Muscle of leg (tissue), 16 donors: ENCODE results near the gene FAM107B. TPM values are rescaled to one million over a fixed set of nuclear protein-coding genes. Genes with fewer than 3 reads are reported as not detected.
A peak's percentile ranks its signal among the peaks of the same experiment; 100 is the strongest.
"Not testable (repeated sequence)": the region's sequence is repeated elsewhere in the genome, so short reads cannot be mapped to it uniquely, and the experiment has no call there.

Source experiments
- DNase-seq: peaks from one replicate; pipeline ENCODE4 v3.0.0; 2013
- H3K27ac ChIP-seq: one replicate; pipeline ENCODE4 v1.5.1; 2013; ENCODE audit warnings: mild to moderate bottlenecking, low read length, control low read depth
- H3K27me3 ChIP-seq: one replicate; pipeline ENCODE4 v1.6.1; 2013; ENCODE audit warnings: low read length; ENCODE audit not compliant: control insufficient read depth, insufficient read depth
- H3K36me3 ChIP-seq: one replicate; pipeline ENCODE4 v1.6.1; 2013; ENCODE audit warnings: low read length; ENCODE audit not compliant: control insufficient read depth, insufficient read depth
- H3K4me1 ChIP-seq: one replicate; pipeline ENCODE4 v1.6.1; 2013; ENCODE audit warnings: low read length; ENCODE audit not compliant: control insufficient read depth, insufficient read depth
- H3K4me3 ChIP-seq: one replicate; pipeline ENCODE4 v1.5.1; 2013; ENCODE audit warnings: low read length, control low read depth
- H3K9me3 ChIP-seq: replicated peaks from 2 replicates; pipeline ENCODE4 v1.6.1; 2013; ENCODE audit warnings: low read depth, low read length; ENCODE audit not compliant: control insufficient read depth
- WGBS: methylation state at CpG from one replicate; pipeline ENCODE4 v1.1.5; 2013; ENCODE audit warnings: missing lambda C conversion rate; ENCODE audit not compliant: insufficient coverage; 5-methylcytosine and 5-hydroxymethylcytosine counted together
- long read RNA-seq, 11 donors: transcript quantifications; one replicate each; lab custom pipeline, GENCODE V29; 2026
- polyA plus RNA-seq, 8 donors: library from polyadenylated mRNA; unstranded; fragments of 120-200 nt; gene quantifications; one replicate each; pipeline versions ENCODE4 v1.2.1 to v1.2.3, GENCODE V29; 2013; ENCODE audit warnings: inconsistent platforms in 1 of 8, low replicate concordance in 1 of 8; ENCODE audit not compliant: insufficient read length in 8 of 8, insufficient read depth in 1 of 8
- total RNA-seq: library from RNA; stranded (reverse); fragments of 120-200 nt; gene quantifications from one replicate; pipeline ENCODE4 v1.2.4, GENCODE V29; 2013

FAM107B gene
- 15.1 TPM for total RNA-seq
- polyA plus RNA-seq, result 10 to 100 TPM; 13.5 to 32.4 (median 18.8) TPM
- long read RNA-seq, donor 1, partial matches to known transcripts, result 0 of 4 reads
- long read RNA-seq, donor 1, other reads (novel, unspliced or antisense), result 0 of 4 reads
- long read RNA-seq, donor 2, partial matches to known transcripts, result 0 of 1 reads
- long read RNA-seq, donor 2, other reads (novel, unspliced or antisense), result 0 of 1 reads
- long read RNA-seq, donor 3, transcript FAM107B-211 (4 exons, 2,633 nt), result major isoform, 7 of 7 reads
- long read RNA-seq, donor 3, partial matches to known transcripts, result 0 of 7 reads
- long read RNA-seq, donor 3, other reads (novel, unspliced or antisense), result 0 of 7 reads
- long read RNA-seq, donor 4, partial matches to known transcripts, result 0 of 1 reads
- long read RNA-seq, donor 4, other reads (novel, unspliced or antisense), result 0 of 1 reads
- long read RNA-seq, donor 5, transcript FAM107B-211 (4 exons, 2,633 nt), result major isoform, 11 of 16 reads
- long read RNA-seq, donor 5, partial matches to known transcripts, result 0 of 16 reads
- long read RNA-seq, donor 5, other reads (novel, unspliced or antisense), result 0 of 16 reads
- long read RNA-seq, donor 6, partial matches to known transcripts, result 0 of 4 reads
- long read RNA-seq, donor 6, other reads (novel, unspliced or antisense), result 0 of 4 reads
- long read RNA-seq, donor 7, transcript FAM107B-205 (5 exons, 2,374 nt), result major isoform, 5 of 9 reads
- long read RNA-seq, donor 7, partial matches to known transcripts, result 0 of 9 reads
- long read RNA-seq, donor 7, other reads (novel, unspliced or antisense), result 0 of 9 reads
- long read RNA-seq, donor 8, transcript FAM107B-211 (4 exons, 2,633 nt), result major isoform, 6 of 8 reads
- long read RNA-seq, donor 8, partial matches to known transcripts, result 0 of 8 reads
- long read RNA-seq, donor 8, other reads (novel, unspliced or antisense), result 0 of 8 reads
- long read RNA-seq, donor 9, partial matches to known transcripts, result 0 of 3 reads
- long read RNA-seq, donor 9, other reads (novel, unspliced or antisense), result 0 of 3 reads
- long read RNA-seq, donor 10, transcript FAM107B-211 (4 exons, 2,633 nt), result major isoform, 5 of 8 reads
- long read RNA-seq, donor 10, partial matches to known transcripts, result 0 of 8 reads
- long read RNA-seq, donor 10, other reads (novel, unspliced or antisense), result 0 of 8 reads
- long read RNA-seq, donor 11, partial matches to known transcripts, result 0 of 4 reads
- long read RNA-seq, donor 11, other reads (novel, unspliced or antisense), result 0 of 4 reads

GRCh38 chr10:14774797-14775196 lies at the start of gene FAM107B:
FAM107B (minus strand) TSS chr10:14774897; CDS start chr10:14774663, 234 bp downstream.
- Histone ChIP-seq H3K27me3 (peaks cover 2% of the 10 kb centered on the region), H3K9me3 (no peaks in the 10 kb centered on the region), H3K27ac (no peak within 1 kb of the TSS), H3K4me3 (no peak within 1 kb of the TSS), H3K4me1 (no peaks in the 10 kb centered on the region), H3K36me3 (no peaks in the 10 kb centered on the region)
- 89% methylated on average over 6 of the region's 8 CpGs for WGBS
- DNase-seq, result no peak

- Histone ChIP-seq H3K9me3 (no peaks in the 10 kb centered on the region), H3K4me1 (no peaks in the 10 kb centered on the region), H3K27me3 (no peaks in the 10 kb centered on the region), H3K27ac (no peak overlapping the region), H3K36me3 (no peaks in the 10 kb centered on the region), H3K4me3 (no peak overlapping the region)
- DNase-seq, result no peak
- 85% methylated on average over 2 of the region's 3 CpGs for WGBS
These were observed 49.3 kb upstream of the FAM107B start for GRCh38 chr10:14823966-14824365.

- H3K9me3 ChIP-seq, result no peaks in the 10 kb centered on the region
- no peak overlapping the region for H3K27ac ChIP-seq
- H3K27me3 ChIP-seq, result no peaks in the 10 kb centered on the region
- no peaks in the 10 kb centered on the region for H3K4me1 ChIP-seq
- 100% methylated on average over 1 of the region's 3 CpGs for WGBS
- no peaks in the 10 kb centered on the region for H3K36me3 ChIP-seq
- no peak overlapping the region for H3K4me3 ChIP-seq
- peak; percentile 50 for DNase-seq
These were observed 48.4 kb upstream of the FAM107B start for GRCh38 chr10:14822879-14823755.

- Histone ChIP-seq H3K4me3 (no peak overlapping the region), H3K36me3 (no peaks in the 10 kb centered on the region), H3K9me3 (no peaks in the 10 kb centered on the region), H3K27me3 (no peaks in the 10 kb centered on the region), H3K4me1 (no peaks in the 10 kb centered on the region), H3K27ac (no peak overlapping the region)
- no peak for DNase-seq
- WGBS, result 74% methylated on average over 2 of the region's 6 CpGs
These were observed 47.1 kb upstream of the FAM107B start for GRCh38 chr10:14821635-14822375.

- Histone ChIP-seq H3K9me3 (no peaks in the 10 kb centered on the region), H3K27me3 (no peaks in the 10 kb centered on the region), H3K4me1 (no peaks in the 10 kb centered on the region), H3K36me3 (no peaks in the 10 kb centered on the region), H3K27ac (no peak overlapping the region), H3K4me3 (no peak overlapping the region)
- no peak for DNase-seq
- 65% methylated on average over 2 of the region's 5 CpGs for WGBS
These were observed 46.1 kb upstream of the FAM107B start for GRCh38 chr10:14820775-14821154.

GRCh38 chr10:14820010-14820774 lies 45.5 kb upstream of the FAM107B start:
- no peaks in the 10 kb centered on the region for H3K4me1 ChIP-seq
- peak; percentile 29 for DNase-seq
- H3K4me3 ChIP-seq, result no peak overlapping the region
- no peaks in the 10 kb centered on the region for H3K36me3 ChIP-seq
- WGBS, result no CpG with 5 or more reads among the region's 10 CpGs
- no peaks in the 10 kb centered on the region for H3K9me3 ChIP-seq
- no peak overlapping the region for H3K27ac ChIP-seq
- no peaks in the 10 kb centered on the region for H3K27me3 ChIP-seq

- H3K27ac ChIP-seq, H3K27me3 ChIP-seq, H3K4me3 ChIP-seq, DNase-seq, H3K9me3 ChIP-seq, H3K4me1 ChIP-seq, H3K36me3 ChIP-seq: not testable (repeated sequence)
- WGBS, result no CpG with 5 or more reads among the region's 7 CpGs
These were observed 42.0 kb upstream of the FAM107B start for GRCh38 chr10:14816717-14817116.

- H3K4me3 ChIP-seq, result no peak overlapping the region
- peaks cover 2% of the 10 kb centered on the region for H3K27me3 ChIP-seq
- no peaks in the 10 kb centered on the region for H3K4me1 ChIP-seq
- no peaks in the 10 kb centered on the region for H3K36me3 ChIP-seq
- no peak overlapping the region for H3K27ac ChIP-seq
- DNase-seq, result no peak
- WGBS, result no CpG with 5 or more reads among the region's 6 CpGs
- H3K9me3 ChIP-seq, result no peaks in the 10 kb centered on the region
These were observed 41.0 kb upstream of the FAM107B start for GRCh38 chr10:14815681-14816080.
